Common myeloid progenitor, CD34-positive (primary cell): ENCODE measurements around the gene TBC1D22A.

Experiments used
- CTCF ChIA-PET: fragments of 350-600 bp; sonication (Branson Sonifier 250); formaldehyde crosslinking; loops from one replicate; lab custom pipeline; 2021; ENCODE audit warnings: antibody characterized with exemption; lab: Charles Lee
- POLR2A ChIA-PET: fragments of 350-600 bp; sonication (Branson Sonifier 250); formaldehyde crosslinking; loops from one replicate; lab custom pipeline; 2021; ENCODE audit warnings: antibody characterized with exemption; lab: Charles Lee
- DNase-seq, 3 donors: peaks; one replicate each; pipeline versions ENCODE4 v3.0.0 to v3.0.0-alpha.2; 2013
- H3K27ac ChIP-seq, 2 experiments: 1 replicate in 1 of 2; 2 replicates in 1 of 2; pipeline ENCODE4 v1.7.0; 2013; ENCODE audit warnings: inconsistent platforms in 2 of 2, low read length in 2 of 2, mild to moderate bottlenecking in 2 of 2, low read depth in 1 of 2, moderate library complexity in 1 of 2; ENCODE audit not compliant: severe bottlenecking in 2 of 2, insufficient read depth in 1 of 2, poor library complexity in 1 of 2
- H3K27me3 ChIP-seq, 5 experiments: replicated peaks in 2 of 5; 1 replicate in 3 of 5; 2 replicates in 2 of 5; pipeline versions ENCODE4 v1.6.1 to v1.7.0; 2013; ENCODE audit warnings: low read length in 4 of 5, mild to moderate bottlenecking in 2 of 5, moderate library complexity in 2 of 5, inconsistent platforms in 1 of 5; ENCODE audit not compliant: insufficient read depth in 5 of 5, control insufficient read depth in 4 of 5
- H3K36me3 ChIP-seq, 4 experiments: 1 replicate in 2 of 4; 2 replicates in 2 of 4; pipeline versions ENCODE4 v1.6.1 to v1.7.0; 2013; ENCODE audit warnings: low read length in 3 of 4, control low read depth in 1 of 4, mild to moderate bottlenecking in 1 of 4; ENCODE audit not compliant: control insufficient read depth in 4 of 4, insufficient read depth in 4 of 4
- H3K4me1 ChIP-seq, 4 experiments: 1 replicate in 3 of 4; 2 replicates in 1 of 4; pipeline versions ENCODE4 v1.6.1 to v1.7.1; 2013; ENCODE audit warnings: low read length in 3 of 4, mild to moderate bottlenecking in 3 of 4, control low read depth in 1 of 4, inconsistent platforms in 1 of 4, moderate library complexity in 1 of 4; ENCODE audit not compliant: control insufficient read depth in 4 of 4, insufficient read depth in 4 of 4; ENCODE audit errors: control extremely low read depth in 1 of 4
- H3K4me3 ChIP-seq, 7 experiments: 1 replicate in 4 of 7; 2 replicates in 3 of 7; pipeline versions ENCODE4 v1.5.1 to v1.7.0; 2013; ENCODE audit warnings: mild to moderate bottlenecking in 7 of 7, low read length in 6 of 7, moderate library complexity in 6 of 7, inconsistent platforms in 2 of 7, low read depth in 2 of 7, control low read depth in 1 of 7; ENCODE audit not compliant: insufficient read depth in 4 of 7, control insufficient read depth in 1 of 7; ENCODE audit errors: extremely low read depth in 1 of 7
- H3K9me3 ChIP-seq, 5 experiments: 1 replicate in 4 of 5; 2 replicates in 1 of 5; pipeline versions ENCODE4 v1.6.1 to v1.7.1; 2013; ENCODE audit warnings: low read length in 4 of 5, mild to moderate bottlenecking in 2 of 5, inconsistent platforms in 1 of 5, low read depth in 1 of 5, moderate library complexity in 1 of 5; ENCODE audit not compliant: control insufficient read depth in 4 of 5, insufficient read depth in 2 of 5; ENCODE audit errors: control extremely low read depth in 1 of 5
- WGBS: methylation state at CpG from one replicate; pipeline ENCODE4 v1.1.5; 2013; ENCODE audit not compliant: insufficient coverage; 5-methylcytosine and 5-hydroxymethylcytosine counted together

TBC1D22A gene

DNA sequence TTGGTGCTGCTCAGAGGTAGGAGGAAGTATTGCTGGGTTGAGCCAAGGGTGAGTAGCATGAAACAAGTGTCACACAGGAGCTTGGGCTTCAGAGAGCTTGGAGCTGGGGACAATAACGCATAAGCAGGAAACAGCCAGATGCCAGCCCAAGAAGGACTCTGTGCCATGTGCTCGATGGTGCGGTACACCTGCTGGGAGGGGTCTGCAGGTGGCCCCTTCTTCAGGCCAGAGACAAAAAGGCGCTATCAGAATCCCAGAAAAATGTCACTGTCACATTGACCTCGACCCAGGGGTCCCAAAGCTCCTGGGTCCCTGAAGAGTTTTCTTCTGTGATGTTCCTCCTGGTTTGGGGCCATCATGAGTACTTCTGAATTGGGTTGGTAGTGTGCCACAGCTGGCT, 244.4 kb downstream of the TBC1D22A start:
- Histone ChIP-seq H3K36me3 (peaks cover 0 to 24% (median 13%) of the 10 kb centered on the region in 4 experiments), H3K4me3 (no peak overlapping the region), H3K9me3 (no peaks in the 10 kb centered on the region), H3K27ac (no peak overlapping the region), H3K4me1 (no peaks in the 10 kb centered on the region), H3K27me3 (no peaks in the 10 kb centered on the region)
- DNase-seq = no peak
- ChIA-PET CTCF (interaction anchor here (0.7 kb wide), 1 partner anchor 10 kb away, joined by 3 read pairs; no protein-coding TSS in a partner anchor), POLR2A (no interaction called here)
- WGBS = 99% methylated on average over 5 of the region's 5 CpGs

DNA sequence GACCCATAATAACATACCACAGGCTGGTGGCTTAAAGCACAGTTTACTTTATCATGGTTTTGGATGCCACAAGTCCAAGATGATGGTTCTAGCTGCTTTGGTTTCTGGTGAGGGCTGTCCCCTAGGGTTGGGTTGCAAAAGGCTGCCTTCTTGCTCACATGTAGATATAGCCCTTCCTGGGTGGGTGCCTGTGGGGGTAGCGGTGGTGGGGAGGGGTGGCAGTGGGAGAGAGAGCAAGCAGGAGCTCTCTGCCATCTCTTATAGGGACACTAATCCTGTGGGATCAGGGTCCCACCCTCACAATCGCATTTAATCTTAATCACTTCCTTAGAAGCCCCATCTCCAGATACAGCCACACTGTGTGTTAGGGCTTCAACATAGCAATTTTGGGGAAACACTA, 245.0 kb downstream of the TBC1D22A start:
- CTCF ChIA-PET = interaction anchor here (0.7 kb wide), 1 partner anchor 11 kb away, joined by 3 read pairs; no protein-coding TSS in a partner anchor
- Histone ChIP-seq H3K9me3 (no peaks in the 10 kb centered on the region), H3K4me1 (no peaks in the 10 kb centered on the region), H3K4me3 (no peak overlapping the region), H3K27ac (no peak overlapping the region), H3K36me3 (peaks cover 0 to 24% (median 13%) of the 10 kb centered on the region in 4 experiments), H3K27me3 (no peaks in the 10 kb centered on the region)
- 80% methylated on average over 1 of the region's 2 CpGs for WGBS
- DNase-seq = no peak
- POLR2A ChIA-PET = no interaction called here

DNA sequence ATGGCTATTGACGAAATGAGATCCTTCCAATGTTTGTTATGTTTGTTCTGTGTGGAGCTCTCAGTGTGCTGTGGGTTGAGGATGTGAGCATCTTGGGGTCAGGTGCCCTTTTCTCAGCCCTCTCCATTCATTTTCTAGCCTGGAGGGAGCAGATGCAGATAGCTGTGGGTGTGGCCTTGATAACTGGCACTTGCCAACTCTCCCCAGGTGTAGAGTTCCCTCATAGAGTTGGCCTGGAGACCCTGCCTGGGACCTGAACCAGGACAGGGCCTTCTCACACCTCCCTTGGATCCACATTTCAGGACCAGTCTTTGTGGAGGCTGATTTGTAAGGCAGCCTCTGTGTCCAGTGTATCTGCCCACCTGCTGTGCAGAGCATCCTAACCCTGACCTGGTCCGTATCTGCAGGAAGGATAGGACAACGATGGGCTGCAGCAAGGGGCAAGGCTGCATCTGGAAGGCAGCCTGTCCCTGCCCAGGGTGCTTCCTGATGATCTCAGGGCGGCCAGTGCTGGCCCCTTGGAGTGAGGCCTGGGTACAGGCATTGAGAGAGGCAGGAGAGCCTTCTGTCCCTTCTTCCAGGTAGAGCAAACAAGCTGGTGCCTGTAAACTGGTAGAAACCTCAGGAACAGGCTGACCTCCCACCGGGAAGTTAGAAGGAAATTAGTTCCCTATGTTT, 245.9 kb downstream of the TBC1D22A start:
- CTCF ChIA-PET = no interaction called here
- peaks cover 0 to 2% (median 0%) of the 10 kb centered on the region in 4 experiments for H3K4me1 ChIP-seq
- 92% methylated on average over 5 of the region's 5 CpGs for WGBS
- H3K36me3 ChIP-seq = peaks cover 0 to 24% (median 13%) of the 10 kb centered on the region in 4 experiments
- POLR2A ChIA-PET = no interaction called here
- no peak overlapping the region for H3K27ac ChIP-seq
- no peak for DNase-seq
- H3K4me3 ChIP-seq = no peak overlapping the region
- no peaks in the 10 kb centered on the region for H3K27me3 ChIP-seq
- H3K9me3 ChIP-seq = no peaks in the 10 kb centered on the region

DNA sequence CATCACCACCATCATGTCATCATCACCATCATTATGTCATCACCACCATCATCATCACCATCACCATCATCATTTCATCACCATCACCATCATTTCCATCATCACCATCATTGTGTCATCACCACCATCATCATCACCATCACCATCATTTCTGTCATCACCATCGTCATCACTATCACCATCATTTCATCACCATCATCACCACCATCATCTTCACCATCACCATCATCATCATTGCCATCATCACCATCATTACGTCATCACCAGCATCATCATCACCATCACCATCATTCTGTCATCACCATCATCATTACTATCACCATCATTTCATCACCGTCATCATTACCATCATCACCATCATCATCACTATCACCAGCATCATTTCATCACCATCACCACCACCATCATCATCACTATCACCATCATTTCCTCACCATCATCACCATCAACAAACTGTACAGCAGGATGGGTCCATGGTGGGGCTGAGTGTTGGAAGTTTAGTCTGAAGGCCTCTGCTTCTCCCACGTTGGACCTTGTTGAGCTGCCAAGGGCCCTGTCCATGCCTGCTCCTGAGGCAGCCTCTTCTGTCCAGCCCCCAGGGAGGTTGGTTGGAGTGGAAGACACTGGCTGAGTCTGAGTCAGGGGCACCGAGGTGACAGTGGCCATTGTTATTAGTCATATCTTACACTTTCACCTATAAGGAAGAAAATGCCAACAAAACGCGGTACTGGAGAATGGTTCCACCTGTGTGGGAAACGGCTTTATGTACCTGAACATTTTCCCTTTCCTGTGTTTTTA, 247.1 kb downstream of the TBC1D22A start:
- H3K27ac ChIP-seq = no peak overlapping the region
- no peak for DNase-seq
- H3K27me3 ChIP-seq = no peaks in the 10 kb centered on the region
- H3K4me3 ChIP-seq = no peak overlapping the region
- CTCF ChIA-PET = no interaction called here
- peaks cover 0 to 24% (median 13%) of the 10 kb centered on the region in 4 experiments for H3K36me3 ChIP-seq
- 97% methylated on average over 5 of the region's 8 CpGs for WGBS
- H3K9me3 ChIP-seq = no peaks in the 10 kb centered on the region
- H3K4me1 ChIP-seq = peaks cover 0 to 2% (median 0%) of the 10 kb centered on the region in 4 experiments
- POLR2A ChIA-PET = interaction anchor here (0.6 kb wide), 1 partner anchor 28 kb away, joined by 4 read pairs; no protein-coding TSS in a partner anchor

DNA sequence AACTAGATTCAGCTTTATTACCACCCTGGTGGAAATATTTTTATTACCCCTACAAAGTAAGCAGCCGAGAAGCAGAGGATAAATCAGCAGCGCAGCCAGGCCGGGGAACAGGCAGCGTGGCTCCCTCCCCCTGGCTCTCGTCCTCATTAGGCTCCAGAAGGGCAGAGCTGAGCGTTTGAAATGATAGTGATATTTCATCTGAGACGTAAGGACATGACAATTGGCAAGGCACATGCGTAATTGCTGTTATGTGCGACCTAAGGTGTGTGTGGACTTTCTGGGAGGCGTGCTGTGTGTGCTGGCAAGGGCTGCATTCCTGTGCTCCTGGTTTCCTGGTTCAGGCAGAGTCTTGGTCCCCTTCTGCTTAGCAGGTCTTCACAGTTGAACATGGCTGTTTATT, 247.8 kb downstream of the TBC1D22A start:
- CTCF ChIA-PET = no interaction called here
- POLR2A ChIA-PET = no interaction called here
- no peak overlapping the region for H3K4me3 ChIP-seq
- DNase-seq = no peak
- H3K36me3 ChIP-seq = peaks cover 0 to 20% (median 13%) of the 10 kb centered on the region in 4 experiments
- WGBS = 100% methylated on average over 9 of the region's 10 CpGs
- no peak overlapping the region for H3K27ac ChIP-seq
- peaks cover 0 to 2% (median 0%) of the 10 kb centered on the region in 4 experiments for H3K4me1 ChIP-seq
- no peaks in the 10 kb centered on the region for H3K27me3 ChIP-seq
- H3K9me3 ChIP-seq = no peaks in the 10 kb centered on the region

DNA sequence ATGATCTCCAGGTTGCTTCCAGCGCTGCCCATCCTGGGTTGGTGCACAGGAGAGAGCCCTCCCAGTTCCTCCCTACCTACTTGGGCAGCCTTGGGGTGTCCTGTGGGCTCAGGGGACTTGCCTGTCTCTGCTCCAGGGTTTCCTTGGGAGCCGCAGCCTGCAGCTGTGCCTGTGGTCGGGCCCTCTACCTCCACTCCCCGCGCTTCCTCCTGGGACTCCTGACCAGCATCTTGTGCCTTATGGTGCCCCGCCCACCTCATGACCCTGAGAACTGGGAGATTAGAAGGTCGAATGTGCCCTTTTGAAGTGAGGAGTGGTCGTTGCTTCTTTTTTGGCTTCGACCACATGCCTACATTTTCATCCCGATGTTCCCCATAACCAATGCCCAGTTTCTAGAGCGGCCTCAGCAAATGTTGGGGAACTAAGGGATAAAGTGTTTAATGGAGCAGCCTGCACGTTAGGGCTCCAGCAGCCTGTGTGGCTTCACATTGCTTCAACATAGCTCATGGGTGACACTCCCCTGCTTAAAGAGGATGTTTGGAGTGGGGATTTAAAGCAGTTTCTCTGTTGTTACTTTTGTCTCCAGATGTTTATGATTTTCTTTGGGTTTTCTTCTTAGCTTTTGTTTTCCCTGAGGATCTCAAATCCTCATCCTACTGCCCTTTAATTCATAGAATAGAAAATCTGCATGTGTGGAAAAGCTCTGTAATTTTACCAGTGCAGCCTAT, 248.8 kb downstream of the TBC1D22A start:
- CTCF ChIA-PET = no interaction called here
- Histone ChIP-seq H3K36me3 (peaks cover 0 to 22% (median 13%) of the 10 kb centered on the region in 4 experiments), H3K27me3 (no peaks in the 10 kb centered on the region), H3K9me3 (no peaks in the 10 kb centered on the region), H3K27ac (no peak overlapping the region), H3K4me1 (peaks cover 0 to 2% (median 0%) of the 10 kb centered on the region in 4 experiments), H3K4me3 (no peak overlapping the region)
- 89% methylated on average over 9 of the region's 12 CpGs for WGBS
- no peak for DNase-seq
- POLR2A ChIA-PET = no interaction called here
